HL-60 (cell line): Measurements from ENCODE around the gene USP27X.
A peak's percentile ranks its signal among the peaks of the same experiment; 100 is the strongest.

Source experiments
- DNase-seq, 2 experiments: peaks; one replicate each; pipeline ENCODE4 v3.0.0-alpha.2; 2010 to 2020; ENCODE audit warnings: low read depth in 1 of 2, low spot score in 1 of 2
- H3K27ac ChIP-seq: fragments of 250-450 bp; sonication (Bioruptor Pico); replicated peaks from 2 replicates; pipeline ENCODE4 v1.5.1; 2020; ENCODE audit warnings: mild to moderate bottlenecking, moderate library complexity
- H3K27me3 ChIP-seq: fragments of 250-450 bp; sonication (Bioruptor Pico); 2 replicates; pipeline ENCODE4 v1.5.1; 2021; ENCODE audit warnings: mild to moderate bottlenecking, moderate library complexity; ENCODE audit not compliant: insufficient read depth, poor library complexity, severe bottlenecking
- H3K4me3 ChIP-seq: replicated peaks from 2 replicates; pipeline ENCODE4 v1.5.1; 2011; ENCODE audit warnings: mild to moderate bottlenecking, control low read depth, low read length; ENCODE audit not compliant: insufficient read depth
- CTCF ChIP-seq: IDR thresholded peaks from one replicate; pipeline ENCODE4 v1.5.1; 2011; ENCODE audit warnings: low read length, control low read depth, inconsistent platforms; ENCODE audit not compliant: insufficient read depth
- GABPA ChIP-seq: IDR thresholded peaks from 2 replicates; pipeline ENCODE4 v1.6.1; 2012; ENCODE audit warnings: low read depth
- POLR2AphosphoS5 ChIP-seq: IDR thresholded peaks from 2 replicates; pipeline ENCODE4 v1.6.1; 2012; ENCODE audit warnings: low read depth
- REST ChIP-seq: IDR thresholded peaks from 2 replicates; pipeline ENCODE4 v1.6.1; 2012; ENCODE audit warnings: low read depth; ENCODE audit not compliant: insufficient replicate concordance
- SPI1 ChIP-seq: IDR thresholded peaks from 2 replicates; pipeline ENCODE4 v1.6.1; 2012; ENCODE audit warnings: low read depth, mild to moderate bottlenecking, borderline replicate concordance

USP27X gene

GRCh38 chrX:49879656-49880277 lies 483 bp downstream of the USP27X start:
- no peaks in the 10 kb centered on the region for H3K27me3 ChIP-seq
- DNase-seq = no peak
- no peak overlapping the region for H3K27ac ChIP-seq
- no peak for TF ChIP-seq GABPA
- no peak for TF ChIP-seq POLR2AphosphoS5
- no peak for TF ChIP-seq REST
- TF ChIP-seq CTCF = no peak
- no peak for TF ChIP-seq SPI1
- H3K4me3 ChIP-seq = peak overlapping the region; percentile 62

DNA sequence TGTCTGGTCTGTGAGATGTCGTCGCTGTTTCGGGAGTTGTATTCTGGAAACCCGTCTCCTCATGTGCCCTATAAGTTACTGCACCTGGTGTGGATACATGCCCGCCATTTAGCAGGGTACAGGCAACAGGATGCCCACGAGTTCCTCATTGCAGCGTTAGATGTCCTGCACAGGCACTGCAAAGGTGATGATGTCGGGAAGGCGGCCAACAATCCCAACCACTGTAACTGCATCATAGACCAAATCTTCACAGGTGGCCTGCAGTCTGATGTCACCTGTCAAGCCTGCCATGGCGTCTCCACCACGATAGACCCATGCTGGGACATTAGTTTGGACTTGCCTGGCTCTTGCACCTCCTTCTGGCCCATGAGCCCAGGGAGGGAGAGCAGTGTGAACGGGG lies 1.4 kb downstream of the USP27X start:
- Histone ChIP-seq H3K4me3 (no peak overlapping the region), H3K27ac (no peak overlapping the region), H3K27me3 (no peaks in the 10 kb centered on the region)
- TF ChIP-seq POLR2AphosphoS5 (no peak), SPI1 (no peak), GABPA (no peak), CTCF (no peak), REST (no peak)
- no peak for DNase-seq

DNA sequence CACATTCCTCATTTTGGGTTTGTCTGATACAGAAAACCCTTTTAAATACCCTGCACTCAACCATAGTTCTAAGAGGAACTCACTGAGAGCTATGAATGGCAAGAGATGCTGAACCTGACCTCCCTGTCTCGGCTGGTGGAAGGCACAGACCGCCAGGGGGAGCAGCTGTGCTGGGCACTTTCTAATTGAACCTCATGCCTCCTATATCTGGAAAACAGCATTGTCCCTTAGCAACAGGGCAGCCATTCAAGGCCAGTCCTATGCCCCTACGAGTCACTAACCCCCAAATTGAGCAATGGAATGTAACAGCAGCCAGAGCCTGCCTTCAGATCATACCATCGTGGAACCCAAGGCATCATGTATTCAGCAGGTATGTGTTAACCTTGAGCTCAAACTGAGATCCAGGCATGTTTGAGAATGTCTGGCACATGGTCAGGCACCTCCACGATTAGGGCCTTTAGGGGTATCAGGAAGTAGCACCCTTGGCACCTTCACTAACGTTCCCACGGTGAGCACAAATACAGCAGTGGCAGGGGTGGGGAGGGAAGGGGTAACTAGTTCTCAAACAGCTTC lies 5.1 kb downstream of the USP27X start:
- DNase-seq = peak; percentile 47 to 60
- TF ChIP-seq CTCF = peak; percentile 65
- no peak for TF ChIP-seq REST
- Histone ChIP-seq H3K27ac (no peak overlapping the region), H3K27me3 (no peaks in the 10 kb centered on the region), H3K4me3 (no peak overlapping the region)
